GM10248 (cell line): Measurements from ENCODE around the gene CAB39.

Source experiments
- CTCF ChIA-PET: fragments of 300-600 bp; sonication (Branson Sonifier 250); formaldehyde crosslinking; extraction: SDS; loops from one replicate; lab custom pipeline; 2021; ENCODE audit warnings: antibody characterized with exemption; lab: Yijun Ruan, JAX
- POLR2A ChIA-PET: fragments of 350-650 bp; sonication (Branson Sonifier 250); formaldehyde crosslinking; extraction: SDS; loops from one replicate; lab custom pipeline; 2020; ENCODE audit warnings: antibody characterized with exemption; lab: Yijun Ruan, JAX
- DNase-seq: peaks from one replicate; pipeline ENCODE4 v3.0.0; 2012; ENCODE audit errors: extremely low spot score
- CTCF ChIP-seq: IDR thresholded peaks from 2 replicates; pipeline ENCODE4 v1.5.1; 2012; ENCODE audit warnings: mild to moderate bottlenecking, low read depth; ENCODE audit errors: extremely low read depth, missing control alignments, control extremely low read depth

CAB39 gene

GRCh38 chr2:230715201-230715600 lies 2.6 kb downstream of the CAB39 start:
- CTCF ChIA-PET, result interaction anchor here (1.0 to 2.8 kb wide), 12 partner anchors 12 to 648 kb away, joined by 3 to 13 read pairs (median 3); no protein-coding TSS in a partner anchor
- POLR2A ChIA-PET, result no interaction called here
- no peak for DNase-seq
- no peak for TF ChIP-seq CTCF

GRCh38 chr2:230716588-230716987 lies 3.9 kb downstream of the CAB39 start:
- ChIA-PET CTCF (interaction anchor here (1.2 to 2.6 kb wide), 3 partner anchors 20 to 82 kb away, joined by 3 to 9 read pairs (median 4); no protein-coding TSS in a partner anchor), POLR2A (no interaction called here)
- no peak for TF ChIP-seq CTCF
- no peak for DNase-seq

- no peak for TF ChIP-seq CTCF
- POLR2A ChIA-PET, result no interaction called here
- CTCF ChIA-PET, result interaction anchor here (1.4 to 2.6 kb wide), 3 partner anchors 50 to 81 kb away, joined by 3 to 9 read pairs (median 3); no protein-coding TSS in a partner anchor
- no peak for DNase-seq
These were observed 5.0 kb downstream of the CAB39 start for GRCh38 chr2:230717600-230717999.

- no peak for DNase-seq
- POLR2A ChIA-PET, result no interaction called here
- CTCF ChIA-PET, result no interaction called here
- no peak for TF ChIP-seq CTCF
These were observed 6.7 kb downstream of the CAB39 start for GRCh38 chr2:230719340-230719739.

GRCh38 chr2:230721712-230722111 lies 9.1 kb downstream of the CAB39 start:
- POLR2A ChIA-PET, result no interaction called here
- peak; percentile 32 for DNase-seq
- no peak for TF ChIP-seq CTCF
- CTCF ChIA-PET, result interaction anchor here (0.9 to 1.6 kb wide), 5 partner anchors 9 to 99 kb away, joined by 3 to 6 read pairs (median 3); no protein-coding TSS in a partner anchor

GRCh38 chr2:230722207-230722885 lies 9.7 kb downstream of the CAB39 start:
- POLR2A ChIA-PET, result no interaction called here
- CTCF ChIA-PET, result interaction anchor here (0.9 to 2.8 kb wide), 5 partner anchors 9 to 99 kb away, joined by 3 to 14 read pairs (median 4); no protein-coding TSS in a partner anchor
- TF ChIP-seq CTCF, result no peak
- DNase-seq, result no peak
